ENCODE measurements around the gene COL13A1.

GRCh38 chr10:69807696-69808095, 6.0 kb downstream of the COL13A1 start:
- no peak for TF ChIP-seq CTCF (IDR thresholded peaks at IDR 0.05)
- no peak for TF ChIP-seq POLR2AphosphoS5 (IDR thresholded peaks at IDR 0.05)
- TF ChIP-seq POLR2A (IDR thresholded peaks at IDR 0.05) = no peak
- no peak for TF ChIP-seq EP300 (IDR thresholded peaks at IDR 0.05)
